GM12878 (cell line): ENCODE measurements around the gene PPP1R3C. TPM values are rescaled to one million over a fixed set of nuclear protein-coding genes. Genes with fewer than 3 reads are reported as not detected.

Experiments used
- ATAC-seq: fragments of 200-7000 bp; cut with Tn5 transposase; 3 replicates; pipeline ENCODE4 v1.9.1; 2020; ENCODE audit warnings: mild to moderate bottlenecking, moderate library complexity
- BruUV-seq: library from RNA; stranded (reverse); fragments of 400-500 nt; replicated peaks from 2 replicates; lab custom pipeline; 2021; lab: Mats Ljungman, UMichigan
- CTCF ChIA-PET: fragments of 300-600 bp; sonication (Branson Sonifier 250); formaldehyde crosslinking; extraction: SDS; loops from one replicate; lab custom pipeline; 2021; ENCODE audit warnings: inconsistent platforms; lab: Yijun Ruan, JAX
- POLR2A ChIA-PET: fragments of 350-600 bp; formaldehyde crosslinking; extraction: SDS; loops from one replicate; lab custom pipeline; 2021; ENCODE audit warnings: inconsistent platforms; lab: Charles Lee
- RAD21 ChIA-PET: fragments of 300-600 bp; sonication (Branson Sonifier 250); formaldehyde crosslinking; loops from one replicate; lab custom pipeline; 2023; ENCODE audit warnings: antibody characterized with exemption; ENCODE audit not compliant: unreplicated experiment; lab: Charles Lee
- SMC1A ChIA-PET: fragments of 300-600 bp; sonication (Branson Sonifier 250); formaldehyde crosslinking; loops from one replicate; lab custom pipeline; 2023; ENCODE audit not compliant: unreplicated experiment, uncharacterized antibody; lab: Charles Lee
- DNase-seq: peaks from one replicate; pipeline ENCODE4 v3.0.0-alpha.2; 2011; ENCODE audit warnings: low read depth, low spot score
- FAIRE-seq: peaks from 3 replicates; lab custom pipeline; 2011; peaks lifted over from hg19 to GRCh38; lab: Jason Lieb, UNC
- H2AFZ ChIP-seq: 2 replicates; pipeline ENCODE4 v1.6.0; 2011; ENCODE audit warnings: low read depth, low read length, control low read depth; ENCODE audit not compliant: control insufficient read depth
- H3K27ac ChIP-seq: 2 replicates; pipeline ENCODE4 v1.5.1; 2011; ENCODE audit warnings: control low read depth; ENCODE audit not compliant: control insufficient read depth, insufficient read depth
- H3K27me3 ChIP-seq, 2 experiments: replicated peaks in 1 of 2; 2 replicates each; pipeline versions ENCODE4 v1.6.0 to v1.6.1; 2011; ENCODE audit warnings: low read length in 1 of 2; ENCODE audit not compliant: control insufficient read depth in 2 of 2, insufficient read depth in 2 of 2
- H3K36me3 ChIP-seq, 2 experiments: 2 replicates each; pipeline ENCODE4 v1.5.1; 2011; ENCODE audit warnings: low read length in 1 of 2; ENCODE audit not compliant: control insufficient read depth in 2 of 2, insufficient read depth in 2 of 2
- H3K4me1 ChIP-seq: 2 replicates; pipeline ENCODE4 v1.6.1; 2011; ENCODE audit warnings: mild to moderate bottlenecking, low read length, moderate library complexity, mixed read lengths; ENCODE audit not compliant: control insufficient read depth, insufficient read depth
- H3K4me2 ChIP-seq: 2 replicates; pipeline ENCODE4 v1.6.0; 2011; ENCODE audit warnings: control low read depth; ENCODE audit not compliant: control insufficient read depth, insufficient read depth
- H3K4me3 ChIP-seq: fragments of 200-600 bp; sonication (generic); 2 replicates; pipeline ENCODE4 v1.5.1; 2016
- H3K79me2 ChIP-seq: 2 replicates; pipeline ENCODE4 v1.6.0; 2011; ENCODE audit warnings: low read length; ENCODE audit not compliant: control insufficient read depth, insufficient read depth
- H3K9ac ChIP-seq: 2 replicates; pipeline ENCODE4 v1.8.0; 2011; ENCODE audit warnings: low read length, control low read depth, mixed read lengths; ENCODE audit not compliant: control insufficient read depth, insufficient read depth
- H3K9me3 ChIP-seq: replicated peaks from 3 replicates; pipeline ENCODE4 v1.5.1; 2011; ENCODE audit warnings: mild to moderate bottlenecking, low read length; ENCODE audit not compliant: control insufficient read depth, insufficient read depth
- H4K20me1 ChIP-seq: 2 replicates; pipeline ENCODE4 v1.6.0; 2011; ENCODE audit not compliant: control insufficient read depth, insufficient read depth
- CBX5 ChIP-seq: sonication (generic); IDR thresholded peaks from 2 replicates; pipeline ENCODE4 v1.6.1; 2016; ENCODE audit warnings: low read depth, moderate library complexity, mild to moderate bottlenecking, inconsistent platforms
- EGR1 ChIP-seq, 2 experiments: IDR thresholded peaks; 1 replicate in 1 of 2; 2 replicates in 1 of 2; pipeline ENCODE4 v1.6.1; 2011 to 2012; ENCODE audit warnings: low read depth in 2 of 2, low read length in 2 of 2, borderline replicate concordance in 1 of 2, mild to moderate bottlenecking in 1 of 2, moderate library complexity in 1 of 2
- ESRRA ChIP-seq: IDR thresholded peaks from 2 replicates; pipeline ENCODE4 v1.6.1; 2012; ENCODE audit warnings: mild to moderate bottlenecking, low read length, improper control_type of control experiment
- JUND ChIP-seq: IDR thresholded peaks from 2 replicates; pipeline ENCODE4 v1.6.1; 2012; ENCODE audit warnings: low read depth, mild to moderate bottlenecking, low read length, improper control_type of control experiment, moderate library complexity
- LARP7 ChIP-seq: fragments of 450-650 bp; IDR thresholded peaks from 2 replicates; pipeline ENCODE4 v1.6.1; 2017; ENCODE audit warnings: mild to moderate bottlenecking
- RB1 ChIP-seq: fragments of 450-650 bp; formaldehyde crosslinking; IDR thresholded peaks from 2 replicates; pipeline ENCODE4 v1.6.1; 2017; ENCODE audit warnings: mild to moderate bottlenecking, borderline replicate concordance
- SRF ChIP-seq, 2 experiments: IDR thresholded peaks; 2 replicates each; pipeline ENCODE4 v1.6.1; 2011; ENCODE audit warnings: low read depth in 2 of 2, low read length in 2 of 2, mild to moderate bottlenecking in 1 of 2, moderate library complexity in 1 of 2
- WGBS: methylation state at CpG from one replicate; pipeline ENCODE4 v1.1.6; 2016; ENCODE audit warnings: low lambda C conversion rate; ENCODE audit not compliant: insufficient replicate concordance, insufficient coverage; ENCODE audit errors: missing lambda C conversion rate; 5-methylcytosine and 5-hydroxymethylcytosine counted together
- in situ Hi-C: fragments of 300-500 bp; cut with MboI; formaldehyde crosslinking; loops from 9 replicates; pipeline ENCODE4 v1.14.3; 2018; ENCODE audit warnings: mixed read lengths
- intact Hi-C: fragments of 100-400 bp; cut with micrococcal nuclease; formaldehyde crosslinking; loops from one replicate; pipeline ENCODE4 v1.14.2; 2022; ENCODE audit not compliant: unreplicated experiment
- polyA plus RNA-seq, 11 experiments: library from polyadenylated mRNA; depleted of rRNA in 4 of 11; unstranded in 6 of 11; stranded (reverse) in 5 of 11; fragments of >200 nt; fragmentation: Nextera tagmentation in 4 of 11; fragmentation: Illumina TruSeq in 1 of 11; extraction: Ambion mirVana in 4 of 11; extraction: Trizol in 1 of 11; gene quantifications; 1 replicate in 1 of 11; 2 replicates in 10 of 11; pipeline versions ENCODE4 v1.2.1 to v1.2.3, GENCODE V29; 2011 to 2016; ENCODE audit warnings: inconsistent platforms in 2 of 11, missing spikeins in 2 of 11, low read depth in 1 of 11
- total RNA-seq, 4 experiments: library from RNA; depleted of rRNA in 3 of 4; stranded (reverse); fragments of >200 nt in 3 of 4; fragmentation: Illumina TruSeq in 1 of 4; extraction: Trizol in 1 of 4; gene quantifications; 2 replicates each; pipeline versions ENCODE4 v1.2.1 to v1.2.3, GENCODE V29; 2013 to 2021
- TF ChIP-seq, protein P1 (sequence below): fragments of 450-650 bp; IDR thresholded peaks from 2 replicates; pipeline ENCODE4 v1.6.1; 2016; ENCODE audit warnings: mild to moderate bottlenecking
- TF ChIP-seq, protein P2 (sequence below), 3 experiments: IDR thresholded peaks in 2 of 3; conservative IDR thresholded peaks in 1 of 3; 2 replicates each; pipeline ENCODE4 v1.5.1; 2011; ENCODE audit warnings: low read depth in 3 of 3, low read length in 3 of 3, mild to moderate bottlenecking in 3 of 3, control low read depth in 2 of 3, moderate library complexity in 2 of 3, inconsistent platforms in 1 of 3, mixed read lengths in 1 of 3; ENCODE audit not compliant: control insufficient read depth in 2 of 3, insufficient read depth in 1 of 3; ENCODE audit errors: extremely low read depth in 1 of 3
- TF ChIP-seq, protein P3 (sequence below): fragments of 450-650 bp; IDR thresholded peaks from 2 replicates; pipeline ENCODE4 v1.6.1; 2016; ENCODE audit warnings: mild to moderate bottlenecking

PPP1R3C gene
- total and polyA plus RNA-seq, 10 of the 15 experiments (the other 5 are each of a cell fraction or from before 2014, with no cell fraction given) = 0.01 to 0.08 (median 0.04) TPM; not detected in 6

DNA sequence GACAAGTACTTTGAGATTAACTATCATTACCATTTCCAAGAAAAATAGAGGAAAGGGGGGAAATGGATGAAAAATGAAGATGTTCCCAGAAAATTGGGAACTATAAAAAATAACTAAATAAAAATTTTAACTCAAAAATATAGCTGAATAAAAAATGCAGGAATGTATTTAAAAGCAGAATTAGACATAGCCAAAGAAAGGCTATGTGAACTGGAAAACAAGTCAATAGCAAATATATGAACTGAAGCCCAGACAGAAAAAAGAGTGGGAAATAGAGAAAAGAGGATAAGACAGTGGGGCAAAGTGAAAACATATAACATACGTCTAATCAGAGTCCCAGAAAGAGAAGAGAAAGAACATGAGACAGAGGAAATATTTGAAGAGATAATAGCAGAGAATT lies 10.3 kb downstream of the PPP1R3C start:
- CTCF ChIA-PET = interaction anchor here (0.5 to 1.5 kb wide), 6 partner anchors 10 to 324 kb away, joined by 3 to 4 read pairs (median 3); partner anchors contain the start of gene PPP1R3C
- no peak overlapping the region for H3K4me2 ChIP-seq
- intact Hi-C loops = no loop called here
- no peak for ATAC-seq
- no peaks in the 10 kb centered on the region; a peak in 1 of 4 replicates for H3K27me3 ChIP-seq
- H3K4me3 ChIP-seq = no peak overlapping the region
- no peak overlapping the region for H3K9ac ChIP-seq
- 47% methylated on average over 1 of the region's 1 CpG for WGBS
- H4K20me1 ChIP-seq = no peaks in the 10 kb centered on the region
- no peaks in the 10 kb centered on the region for H3K4me1 ChIP-seq
- no peaks in the 10 kb centered on the region for H3K36me3 ChIP-seq
- in situ Hi-C loops = no loop called here
- no peak overlapping the region for H3K27ac ChIP-seq
- TF ChIP-seq JUND = no peak
- TF ChIP-seq, protein P1, sequence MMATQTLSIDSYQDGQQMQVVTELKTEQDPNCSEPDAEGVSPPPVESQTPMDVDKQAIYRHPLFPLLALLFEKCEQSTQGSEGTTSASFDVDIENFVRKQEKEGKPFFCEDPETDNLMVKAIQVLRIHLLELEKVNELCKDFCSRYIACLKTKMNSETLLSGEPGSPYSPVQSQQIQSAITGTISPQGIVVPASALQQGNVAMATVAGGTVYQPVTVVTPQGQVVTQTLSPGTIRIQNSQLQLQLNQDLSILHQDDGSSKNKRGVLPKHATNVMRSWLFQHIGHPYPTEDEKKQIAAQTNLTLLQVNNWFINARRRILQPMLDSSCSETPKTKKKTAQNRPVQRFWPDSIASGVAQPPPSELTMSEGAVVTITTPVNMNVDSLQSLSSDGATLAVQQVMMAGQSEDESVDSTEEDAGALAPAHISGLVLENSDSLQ = no peak
- TF ChIP-seq CBX5 = no peak
- no peak for TF ChIP-seq LARP7
- no peak for TF ChIP-seq EGR1 (IDR thresholded peaks at IDR 0.05; ENCODE audit: borderline replicate concordance in 1 of 2, low read depth in 2 of 2, low read length in 2 of 2)
- TF ChIP-seq ESRRA = no peak
- TF ChIP-seq RB1 = no peak
- TF ChIP-seq, protein P2, sequence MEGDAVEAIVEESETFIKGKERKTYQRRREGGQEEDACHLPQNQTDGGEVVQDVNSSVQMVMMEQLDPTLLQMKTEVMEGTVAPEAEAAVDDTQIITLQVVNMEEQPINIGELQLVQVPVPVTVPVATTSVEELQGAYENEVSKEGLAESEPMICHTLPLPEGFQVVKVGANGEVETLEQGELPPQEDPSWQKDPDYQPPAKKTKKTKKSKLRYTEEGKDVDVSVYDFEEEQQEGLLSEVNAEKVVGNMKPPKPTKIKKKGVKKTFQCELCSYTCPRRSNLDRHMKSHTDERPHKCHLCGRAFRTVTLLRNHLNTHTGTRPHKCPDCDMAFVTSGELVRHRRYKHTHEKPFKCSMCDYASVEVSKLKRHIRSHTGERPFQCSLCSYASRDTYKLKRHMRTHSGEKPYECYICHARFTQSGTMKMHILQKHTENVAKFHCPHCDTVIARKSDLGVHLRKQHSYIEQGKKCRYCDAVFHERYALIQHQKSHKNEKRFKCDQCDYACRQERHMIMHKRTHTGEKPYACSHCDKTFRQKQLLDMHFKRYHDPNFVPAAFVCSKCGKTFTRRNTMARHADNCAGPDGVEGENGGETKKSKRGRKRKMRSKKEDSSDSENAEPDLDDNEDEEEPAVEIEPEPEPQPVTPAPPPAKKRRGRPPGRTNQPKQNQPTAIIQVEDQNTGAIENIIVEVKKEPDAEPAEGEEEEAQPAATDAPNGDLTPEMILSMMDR (IDR thresholded peaks at IDR 0.05 in 2 of 3, conservative IDR thresholded peaks at IDR 0.05 in 1 of 3; ENCODE audit: control insufficient read depth in 2 of 3, extremely low read depth in 1 of 3, insufficient read depth in 1 of 3, low read depth in 3 of 3, low read length in 3 of 3) = no peak
- TF ChIP-seq, protein P3, sequence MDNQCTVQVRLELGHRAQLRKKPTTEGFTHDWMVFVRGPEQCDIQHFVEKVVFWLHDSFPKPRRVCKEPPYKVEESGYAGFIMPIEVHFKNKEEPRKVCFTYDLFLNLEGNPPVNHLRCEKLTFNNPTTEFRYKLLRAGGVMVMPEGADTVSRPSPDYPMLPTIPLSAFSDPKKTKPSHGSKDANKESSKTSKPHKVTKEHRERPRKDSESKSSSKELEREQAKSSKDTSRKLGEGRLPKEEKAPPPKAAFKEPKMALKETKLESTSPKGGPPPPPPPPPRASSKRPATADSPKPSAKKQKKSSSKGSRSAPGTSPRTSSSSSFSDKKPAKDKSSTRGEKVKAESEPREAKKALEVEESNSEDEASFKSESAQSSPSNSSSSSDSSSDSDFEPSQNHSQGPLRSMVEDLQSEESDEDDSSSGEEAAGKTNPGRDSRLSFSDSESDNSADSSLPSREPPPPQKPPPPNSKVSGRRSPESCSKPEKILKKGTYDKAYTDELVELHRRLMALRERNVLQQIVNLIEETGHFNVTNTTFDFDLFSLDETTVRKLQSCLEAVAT = no peak
- no peak for TF ChIP-seq SRF (IDR thresholded peaks at IDR 0.05; ENCODE audit: low read depth in 2 of 2, low read length in 2 of 2)
- TF ChIP-seq, all 136 proteins: peak for 0
- RAD21 ChIA-PET = no interaction called here
- Histone ChIP-seq H3K79me2 (no peaks in the 10 kb centered on the region), H2AFZ (no peak overlapping the region), H3K9me3 (no peaks in the 10 kb centered on the region)
- FAIRE-seq (no peak), DNase-seq (no peak)
- POLR2A ChIA-PET = no interaction called here
- SMC1A ChIA-PET = interaction anchor here (0.7 kb wide), 1 partner anchor 476 kb away, joined by 3 read pairs; no protein-coding TSS in a partner anchor
- no TSS peak for BruUV-seq
